Adrenal gland (tissue), 5 donors: ENCODE results near the gene HNRNPUL1.

ENCODE experiments used
- POLR2A ChIP-seq, 2 donors: fragments of 450-650 bp; IDR thresholded peaks; one replicate each; pipeline ENCODE4 v1.6.1; 2017; ENCODE audit warnings: antibody characterized with exemption in 2 of 2, mild to moderate bottlenecking in 2 of 2, moderate library complexity in 1 of 2
- TF ChIP-seq, protein P1 (sequence below), 6 experiments: fragments of 450-650 bp in 4 of 6; fragments of 200-600 bp in 2 of 6; sonication (generic) in 1 of 6; IDR thresholded peaks; 1 replicate in 5 of 6; 2 replicates in 1 of 6; pipeline versions ENCODE4 v1.5.1 to v1.8.0; 2016 to 2021; ENCODE audit warnings: antibody characterized with exemption in 6 of 6, mild to moderate bottlenecking in 2 of 6, moderate library complexity in 1 of 6
- donor health status: DM: no; HTN: no; CAD: no.

- TF ChIP-seq, protein P1, sequence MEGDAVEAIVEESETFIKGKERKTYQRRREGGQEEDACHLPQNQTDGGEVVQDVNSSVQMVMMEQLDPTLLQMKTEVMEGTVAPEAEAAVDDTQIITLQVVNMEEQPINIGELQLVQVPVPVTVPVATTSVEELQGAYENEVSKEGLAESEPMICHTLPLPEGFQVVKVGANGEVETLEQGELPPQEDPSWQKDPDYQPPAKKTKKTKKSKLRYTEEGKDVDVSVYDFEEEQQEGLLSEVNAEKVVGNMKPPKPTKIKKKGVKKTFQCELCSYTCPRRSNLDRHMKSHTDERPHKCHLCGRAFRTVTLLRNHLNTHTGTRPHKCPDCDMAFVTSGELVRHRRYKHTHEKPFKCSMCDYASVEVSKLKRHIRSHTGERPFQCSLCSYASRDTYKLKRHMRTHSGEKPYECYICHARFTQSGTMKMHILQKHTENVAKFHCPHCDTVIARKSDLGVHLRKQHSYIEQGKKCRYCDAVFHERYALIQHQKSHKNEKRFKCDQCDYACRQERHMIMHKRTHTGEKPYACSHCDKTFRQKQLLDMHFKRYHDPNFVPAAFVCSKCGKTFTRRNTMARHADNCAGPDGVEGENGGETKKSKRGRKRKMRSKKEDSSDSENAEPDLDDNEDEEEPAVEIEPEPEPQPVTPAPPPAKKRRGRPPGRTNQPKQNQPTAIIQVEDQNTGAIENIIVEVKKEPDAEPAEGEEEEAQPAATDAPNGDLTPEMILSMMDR (IDR thresholded peaks at IDR 0.05) = peak in 3 of 6 experiments; percentile 12 to 33 (median 15)
- peak; percentile 22 to 63 for TF ChIP-seq POLR2A (IDR thresholded peaks at IDR 0.05)
Observed at GRCh38 chr19:41226053-41226873, 37.9 kb upstream of the HNRNPUL1 start.
